ENCODE data around the gene LRRC4C.
"Not testable (repeated sequence)": the region's sequence is repeated elsewhere in the genome, so short reads cannot be mapped to it uniquely, and the experiment has no call there.

Gene LRRC4C

DNA sequence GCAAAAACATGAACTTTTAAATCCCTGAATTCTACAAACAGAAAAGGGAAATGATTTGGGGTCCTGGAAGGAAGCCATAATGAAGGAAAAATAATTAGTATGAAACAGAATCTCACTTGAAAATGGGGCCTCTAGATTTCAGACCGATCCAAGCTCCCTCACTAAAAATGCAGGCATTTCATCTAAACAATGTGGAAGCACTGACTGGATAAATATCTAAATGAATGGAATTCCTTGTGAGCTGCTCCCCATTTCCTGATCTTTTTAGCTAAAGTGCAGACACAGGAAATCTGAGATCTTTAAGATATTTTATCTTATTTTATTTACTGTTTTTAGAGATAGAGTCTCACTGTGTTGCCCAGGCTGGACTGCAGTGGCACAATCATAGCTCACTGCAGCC, 1255.8 kb downstream of the LRRC4C start:
- Histone ChIP-seq H3K36me3 (ENCODE audit: control insufficient read depth in 2 of 2, insufficient read depth in 2 of 2, low read length in 2 of 2) (no peaks in the 10 kb centered on the region), H3K4me1 (ENCODE audit: control insufficient read depth in 2 of 2, insufficient read depth in 2 of 2, low read length in 2 of 2) (no peaks in the 10 kb centered on the region), H3K4me3 (ENCODE audit: low read length in 2 of 2) (no peak overlapping the region), H3K27me3 (ENCODE audit: control insufficient read depth in 2 of 2, insufficient read depth in 2 of 2, low read length in 2 of 2) (no peaks in the 10 kb centered on the region), H3K27ac (ENCODE audit: low read depth in 2 of 2, low read length in 2 of 2) (no peak overlapping the region), H3K9me3 (ENCODE audit: control insufficient read depth in 2 of 2, low read length in 2 of 2) (no peaks in the 10 kb centered on the region), H3K9ac (ENCODE audit: low read depth in 1 of 2, low read length in 2 of 2) (no peak overlapping the region)

DNA sequence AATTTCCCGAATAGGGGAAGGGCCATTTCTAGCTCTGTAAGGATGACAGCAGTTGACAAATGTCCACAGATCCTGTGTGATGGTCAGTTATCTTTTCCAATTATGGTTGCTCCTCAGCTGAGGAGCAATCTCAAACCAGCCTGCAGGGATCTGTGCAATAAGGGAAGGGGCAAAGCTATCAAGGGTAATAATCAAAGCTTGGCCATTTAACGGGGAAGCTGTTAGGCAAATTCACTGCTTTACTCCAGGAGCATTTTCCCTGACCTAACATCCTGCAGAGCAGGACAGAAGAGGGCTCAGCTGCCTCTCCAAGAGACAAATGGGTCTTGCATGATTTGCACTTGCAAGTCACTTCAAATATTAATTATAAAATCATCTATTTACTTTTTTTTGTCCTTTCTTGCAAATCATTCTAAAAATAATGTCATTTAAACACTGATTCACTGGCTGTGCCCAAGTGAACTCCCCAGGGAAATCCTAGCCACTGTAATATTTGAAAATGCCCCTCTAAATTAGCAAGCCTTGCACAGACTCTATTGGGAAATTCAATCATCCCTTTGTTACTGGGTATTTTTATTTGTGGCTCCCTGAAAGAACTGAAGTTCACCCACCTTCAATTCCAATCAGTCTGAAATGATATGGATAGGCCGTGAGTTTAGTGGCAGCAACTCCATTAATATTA, 1256.7 kb downstream of the LRRC4C start:
- Histone ChIP-seq H3K4me1 (ENCODE audit: control insufficient read depth in 2 of 2, insufficient read depth in 2 of 2, low read length in 2 of 2) (no peaks in the 10 kb centered on the region), H3K36me3 (ENCODE audit: control insufficient read depth in 2 of 2, insufficient read depth in 2 of 2, low read length in 2 of 2) (no peaks in the 10 kb centered on the region), H3K4me3 (ENCODE audit: low read length in 2 of 2) (no peak overlapping the region), H3K27ac (ENCODE audit: low read depth in 2 of 2, low read length in 2 of 2) (no peak overlapping the region), H3K9ac (ENCODE audit: low read depth in 1 of 2, low read length in 2 of 2) (no peak overlapping the region), H3K9me3 (ENCODE audit: control insufficient read depth in 2 of 2, low read length in 2 of 2) (no peaks in the 10 kb centered on the region), H3K27me3 (ENCODE audit: control insufficient read depth in 2 of 2, insufficient read depth in 2 of 2, low read length in 2 of 2) (no peaks in the 10 kb centered on the region)

DNA sequence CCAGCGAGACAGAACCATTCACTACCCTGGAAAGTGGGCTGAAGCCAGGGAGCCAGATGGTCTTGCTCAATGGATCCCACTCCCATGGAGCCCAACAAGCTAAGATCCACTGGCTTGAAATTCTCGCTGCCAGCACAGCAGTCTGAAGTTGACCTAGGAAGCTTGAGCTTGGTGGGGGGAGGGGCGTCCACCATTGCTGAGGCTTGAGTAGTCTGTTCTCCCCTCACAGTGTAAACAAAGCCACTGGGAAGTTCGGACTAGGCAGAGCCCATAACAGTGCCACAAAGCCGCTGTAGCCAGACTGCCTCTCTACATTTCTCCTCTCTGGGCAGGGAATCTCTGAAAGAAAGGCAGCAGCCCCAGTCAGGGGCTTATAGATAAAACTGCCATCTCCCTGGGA, 1266.9 kb downstream of the LRRC4C start:
- H3K36me3 ChIP-seq (ENCODE audit: control insufficient read depth in 2 of 2, insufficient read depth in 2 of 2, low read length in 2 of 2); H3K9ac ChIP-seq (ENCODE audit: low read depth in 1 of 2, low read length in 2 of 2): not testable (repeated sequence)

GRCh38 chr11:40190294-40190693, 1269.2 kb downstream of the LRRC4C start:
- no peak overlapping the region for H3K27ac ChIP-seq (ENCODE audit: low read depth in 2 of 2, low read length in 2 of 2)
- no peaks in the 10 kb centered on the region for H3K4me1 ChIP-seq (ENCODE audit: control insufficient read depth in 2 of 2, insufficient read depth in 2 of 2, low read length in 2 of 2)
- H3K4me3 ChIP-seq (ENCODE audit: low read length in 2 of 2): no peak overlapping the region
- H3K9ac ChIP-seq (ENCODE audit: low read depth in 1 of 2, low read length in 2 of 2): no peak overlapping the region
- H3K36me3 ChIP-seq (ENCODE audit: control insufficient read depth in 2 of 2, insufficient read depth in 2 of 2, low read length in 2 of 2): no peaks in the 10 kb centered on the region
- no peaks in the 10 kb centered on the region for H3K9me3 ChIP-seq (ENCODE audit: control insufficient read depth in 2 of 2, low read length in 2 of 2)
- no peaks in the 10 kb centered on the region for H3K27me3 ChIP-seq (ENCODE audit: control insufficient read depth in 2 of 2, insufficient read depth in 2 of 2, low read length in 2 of 2)

More for the DNA sequence above, 1266.9 kb downstream of the LRRC4C start:
- not testable (repeated sequence) for H3K9me3 ChIP-seq (ENCODE audit: control insufficient read depth in 2 of 2, low read length in 2 of 2); H3K27ac ChIP-seq (ENCODE audit: low read depth in 2 of 2, low read length in 2 of 2); H3K4me3 ChIP-seq (ENCODE audit: low read length in 2 of 2); H3K27me3 ChIP-seq (ENCODE audit: control insufficient read depth in 2 of 2, insufficient read depth in 2 of 2, low read length in 2 of 2); H3K4me1 ChIP-seq (ENCODE audit: control insufficient read depth in 2 of 2, insufficient read depth in 2 of 2, low read length in 2 of 2)

GRCh38 chr11:40188848-40189247, 1270.6 kb downstream of the LRRC4C start:
- Histone ChIP-seq H3K27ac (ENCODE audit: low read depth in 2 of 2, low read length in 2 of 2) (no peak overlapping the region), H3K36me3 (ENCODE audit: control insufficient read depth in 2 of 2, insufficient read depth in 2 of 2, low read length in 2 of 2) (no peaks in the 10 kb centered on the region), H3K27me3 (ENCODE audit: control insufficient read depth in 2 of 2, insufficient read depth in 2 of 2, low read length in 2 of 2) (no peaks in the 10 kb centered on the region), H3K9me3 (ENCODE audit: control insufficient read depth in 2 of 2, low read length in 2 of 2) (no peaks in the 10 kb centered on the region), H3K9ac (ENCODE audit: low read depth in 1 of 2, low read length in 2 of 2) (no peak overlapping the region), H3K4me1 (ENCODE audit: control insufficient read depth in 2 of 2, insufficient read depth in 2 of 2, low read length in 2 of 2) (no peaks in the 10 kb centered on the region), H3K4me3 (ENCODE audit: low read length in 2 of 2) (no peak overlapping the region)

- Histone ChIP-seq H3K36me3 (ENCODE audit: control insufficient read depth in 2 of 2, insufficient read depth in 2 of 2, low read length in 2 of 2) (no peaks in the 10 kb centered on the region), H3K27ac (ENCODE audit: low read depth in 2 of 2, low read length in 2 of 2) (no peak overlapping the region), H3K4me3 (ENCODE audit: low read length in 2 of 2) (no peak overlapping the region), H3K27me3 (ENCODE audit: control insufficient read depth in 2 of 2, insufficient read depth in 2 of 2, low read length in 2 of 2) (no peaks in the 10 kb centered on the region), H3K9ac (ENCODE audit: low read depth in 1 of 2, low read length in 2 of 2) (no peak overlapping the region), H3K9me3 (ENCODE audit: control insufficient read depth in 2 of 2, low read length in 2 of 2) (no peaks in the 10 kb centered on the region), H3K4me1 (ENCODE audit: control insufficient read depth in 2 of 2, insufficient read depth in 2 of 2, low read length in 2 of 2) (no peaks in the 10 kb centered on the region)
Measured at GRCh38 chr11:40187295-40187694, 1272.2 kb downstream of the LRRC4C start.

DNA sequence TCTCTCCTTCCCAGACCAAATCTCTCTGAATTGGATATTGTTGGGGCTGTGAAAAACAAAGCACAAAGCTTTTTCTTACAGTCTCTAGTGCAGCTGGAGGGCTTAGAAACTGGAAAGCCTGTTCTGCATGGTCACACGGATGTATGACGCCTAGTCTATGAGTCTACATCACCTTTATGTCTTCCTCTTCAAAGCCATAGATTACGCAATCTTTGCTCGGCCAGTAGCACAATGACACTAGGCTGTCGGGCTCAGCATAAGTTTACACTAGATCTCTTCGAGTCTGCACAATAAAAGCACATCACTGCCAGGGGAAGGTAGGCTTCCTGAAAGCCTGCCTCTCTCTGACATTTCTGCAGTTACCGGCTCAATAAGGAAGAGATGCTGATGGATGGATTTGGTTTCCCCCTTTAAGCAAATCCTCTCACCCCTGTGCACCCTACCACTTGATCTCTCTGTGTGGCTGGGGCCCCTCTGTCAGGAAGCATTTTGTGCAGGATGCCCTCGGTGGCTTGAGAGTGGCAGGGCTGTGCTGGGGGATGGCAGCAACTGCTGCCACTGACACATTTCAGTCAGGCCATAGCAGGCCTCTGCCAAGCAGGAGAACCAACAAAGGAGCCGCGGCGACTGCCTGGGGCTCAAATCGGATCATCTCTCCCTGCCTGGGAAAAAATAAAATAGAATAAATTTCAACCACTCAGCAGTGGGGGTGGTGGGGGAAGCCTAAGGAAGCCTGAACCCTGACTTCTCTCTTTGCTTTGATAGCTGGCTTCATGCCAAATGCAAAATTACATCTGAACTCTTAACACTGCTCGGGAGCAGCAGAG, 1272.8 kb downstream of the LRRC4C start:
- Histone ChIP-seq H3K9ac (ENCODE audit: low read depth in 1 of 2, low read length in 2 of 2) (no peak overlapping the region), H3K27ac (ENCODE audit: low read depth in 2 of 2, low read length in 2 of 2) (no peak overlapping the region)

DNA sequence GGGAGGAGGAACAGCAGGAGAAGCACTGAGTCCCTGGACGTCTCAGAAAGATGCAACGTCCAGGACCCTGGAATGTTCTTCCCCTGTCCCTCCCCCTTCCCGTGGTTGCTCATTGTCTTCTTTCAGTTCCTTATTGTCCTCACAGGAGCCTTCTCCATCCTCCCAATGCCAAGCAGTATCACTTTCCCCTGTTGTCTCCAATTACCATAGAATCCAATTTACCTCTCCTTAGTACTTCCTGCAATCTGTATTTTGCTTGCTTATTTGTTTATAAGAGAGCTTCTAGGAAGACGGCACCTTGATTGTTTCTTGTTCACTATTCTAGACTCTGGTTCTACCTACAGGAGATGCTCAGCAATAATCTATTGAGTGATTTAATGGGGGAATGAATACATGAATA, 1273.7 kb downstream of the LRRC4C start:
- no peaks in the 10 kb centered on the region for H3K27me3 ChIP-seq (ENCODE audit: control insufficient read depth in 2 of 2, insufficient read depth in 2 of 2, low read length in 2 of 2)
- H3K9ac ChIP-seq (ENCODE audit: low read depth in 1 of 2, low read length in 2 of 2): no peak overlapping the region
- no peak overlapping the region for H3K4me3 ChIP-seq (ENCODE audit: low read length in 2 of 2)
- no peaks in the 10 kb centered on the region for H3K9me3 ChIP-seq (ENCODE audit: control insufficient read depth in 2 of 2, low read length in 2 of 2)
- no peaks in the 10 kb centered on the region for H3K4me1 ChIP-seq (ENCODE audit: control insufficient read depth in 2 of 2, insufficient read depth in 2 of 2, low read length in 2 of 2)
- no peak overlapping the region for H3K27ac ChIP-seq (ENCODE audit: low read depth in 2 of 2, low read length in 2 of 2)
- H3K36me3 ChIP-seq (ENCODE audit: control insufficient read depth in 2 of 2, insufficient read depth in 2 of 2, low read length in 2 of 2): no peaks in the 10 kb centered on the region

More for the DNA sequence above, 1272.8 kb downstream of the LRRC4C start:
- no peaks in the 10 kb centered on the region for H3K4me1 ChIP-seq (ENCODE audit: control insufficient read depth in 2 of 2, insufficient read depth in 2 of 2, low read length in 2 of 2)
- no peaks in the 10 kb centered on the region for H3K27me3 ChIP-seq (ENCODE audit: control insufficient read depth in 2 of 2, insufficient read depth in 2 of 2, low read length in 2 of 2)
- no peak overlapping the region for H3K4me3 ChIP-seq (ENCODE audit: low read length in 2 of 2)
- H3K9me3 ChIP-seq (ENCODE audit: control insufficient read depth in 2 of 2, low read length in 2 of 2): no peaks in the 10 kb centered on the region
- H3K36me3 ChIP-seq (ENCODE audit: control insufficient read depth in 2 of 2, insufficient read depth in 2 of 2, low read length in 2 of 2): no peaks in the 10 kb centered on the region

DNA sequence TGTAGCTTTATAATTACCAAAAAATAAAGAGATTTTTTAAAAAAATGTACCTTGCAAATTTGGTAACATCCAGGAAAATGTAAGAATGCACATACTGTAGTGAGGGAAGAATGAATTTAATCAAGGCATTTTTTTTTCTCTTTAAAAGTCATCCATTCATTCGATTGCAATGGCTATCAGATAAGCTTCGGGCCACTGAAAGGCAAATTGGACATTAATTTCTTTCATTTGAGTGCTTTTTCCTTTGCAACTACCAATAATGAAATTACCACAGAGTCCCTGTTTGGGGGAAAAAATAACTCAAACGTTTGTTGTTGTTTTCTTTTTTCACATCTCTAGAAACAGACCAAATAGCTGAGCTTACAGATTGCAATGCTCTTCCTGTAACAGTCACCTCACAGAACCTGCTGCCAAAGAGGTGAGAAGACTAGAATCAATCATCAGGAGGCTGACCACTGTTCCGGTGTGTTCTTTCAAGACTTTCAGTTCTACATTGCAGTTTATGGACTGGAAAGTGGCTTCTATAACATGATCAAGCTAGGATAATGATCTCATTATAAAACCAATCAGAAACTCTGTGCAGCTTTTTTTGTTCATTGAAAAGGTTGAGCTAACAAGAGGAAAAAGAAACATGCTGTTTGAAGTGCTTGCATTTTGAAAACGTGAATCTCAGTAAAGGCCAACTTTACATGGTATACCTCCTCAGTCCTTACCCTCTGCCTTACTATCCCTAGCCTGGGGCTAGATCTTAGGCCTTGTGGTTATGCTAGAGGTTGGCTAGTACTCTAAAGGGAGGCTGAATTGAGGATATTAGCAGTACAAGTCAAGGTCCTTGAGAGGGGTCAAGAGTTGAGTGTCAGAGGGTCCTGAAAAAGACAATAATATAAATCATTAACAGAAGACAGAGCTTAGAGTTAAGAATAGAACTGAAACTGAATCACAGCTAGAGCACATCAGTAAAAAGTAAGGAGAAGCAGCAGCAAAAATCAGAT, 1276.1 kb downstream of the LRRC4C start:
- H3K9me3 ChIP-seq (ENCODE audit: control insufficient read depth in 2 of 2, low read length in 2 of 2): no peaks in the 10 kb centered on the region
- H3K4me3 ChIP-seq (ENCODE audit: low read length in 2 of 2): no peak overlapping the region
- no peaks in the 10 kb centered on the region for H3K27me3 ChIP-seq (ENCODE audit: control insufficient read depth in 2 of 2, insufficient read depth in 2 of 2, low read length in 2 of 2)
- H3K27ac ChIP-seq (ENCODE audit: low read depth in 2 of 2, low read length in 2 of 2): no peak overlapping the region
- no peak overlapping the region for H3K9ac ChIP-seq (ENCODE audit: low read depth in 1 of 2, low read length in 2 of 2)
- H3K36me3 ChIP-seq (ENCODE audit: control insufficient read depth in 2 of 2, insufficient read depth in 2 of 2, low read length in 2 of 2): no peaks in the 10 kb centered on the region
- H3K4me1 ChIP-seq (ENCODE audit: control insufficient read depth in 2 of 2, insufficient read depth in 2 of 2, low read length in 2 of 2): no peaks in the 10 kb centered on the region

DNA sequence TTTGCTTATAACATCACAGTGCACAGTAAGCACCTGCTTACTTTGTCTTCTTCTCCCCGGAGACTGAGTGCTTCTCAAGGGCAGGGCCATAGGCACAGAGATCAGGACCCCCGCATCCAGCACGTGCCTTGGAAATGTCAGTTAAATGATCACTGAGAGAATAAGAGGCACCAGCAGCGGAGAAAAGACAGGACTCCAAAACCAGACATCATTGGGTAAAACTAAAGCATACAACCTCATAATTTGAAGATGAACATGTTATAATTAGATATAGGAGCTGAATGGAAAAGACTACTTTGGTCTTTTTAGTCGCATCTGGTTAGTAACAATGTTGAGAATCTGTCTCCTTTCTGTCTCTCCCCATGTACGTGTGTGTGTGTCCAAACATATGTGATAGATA, 1279.9 kb downstream of the LRRC4C start:
- no peaks in the 10 kb centered on the region for H3K9me3 ChIP-seq (ENCODE audit: control insufficient read depth in 2 of 2, low read length in 2 of 2)
- H3K9ac ChIP-seq (ENCODE audit: low read depth in 1 of 2, low read length in 2 of 2): no peak overlapping the region

More for the DNA sequence above, 1279.9 kb downstream of the LRRC4C start:
- Histone ChIP-seq H3K36me3 (ENCODE audit: control insufficient read depth in 2 of 2, insufficient read depth in 2 of 2, low read length in 2 of 2) (no peaks in the 10 kb centered on the region), H3K27ac (ENCODE audit: low read depth in 2 of 2, low read length in 2 of 2) (no peak overlapping the region), H3K4me3 (ENCODE audit: low read length in 2 of 2) (no peak overlapping the region), H3K4me1 (ENCODE audit: control insufficient read depth in 2 of 2, insufficient read depth in 2 of 2, low read length in 2 of 2) (no peaks in the 10 kb centered on the region), H3K27me3 (ENCODE audit: control insufficient read depth in 2 of 2, insufficient read depth in 2 of 2, low read length in 2 of 2) (no peaks in the 10 kb centered on the region)
